ENCODE measurements around the gene PHRF1. TPM values are rescaled to one million over a fixed set of nuclear protein-coding genes. Genes with fewer than 3 reads are reported as not detected.

Gene PHRF1
- polyA plus RNA-seq, 1 donor = 40.5 TPM

GRCh38 chr11:539971-540481 lies 36.2 kb upstream of the PHRF1 start:
- H3K27ac ChIP-seq (ENCODE audit: low read length) = no peak overlapping the region
- no peak overlapping the region for H3K4me3 ChIP-seq (ENCODE audit: low read length)
- H3K9me3 ChIP-seq (ENCODE audit: control insufficient read depth, low read depth, low read length) = peaks cover 9% of the 10 kb centered on the region
- H3K27me3 ChIP-seq (ENCODE audit: control insufficient read depth, insufficient read depth, low read length) = peaks cover 22% of the 10 kb centered on the region
- no CpG with 5 or more reads among the region's 8 CpGs for WGBS (ENCODE audit: insufficient coverage, low lambda C conversion rate)
- no peak for DNase-seq
- peaks cover 17% of the 10 kb centered on the region for H3K4me1 ChIP-seq (ENCODE audit: control insufficient read depth, insufficient read depth, low read length)
- H3K36me3 ChIP-seq (ENCODE audit: control insufficient read depth, insufficient read depth, low read length) = no peaks in the 10 kb centered on the region

- peaks cover 9% of the 10 kb centered on the region for H3K9me3 ChIP-seq (ENCODE audit: control insufficient read depth, low read depth, low read length)
- H3K27ac ChIP-seq (ENCODE audit: low read length) = no peak overlapping the region
- H3K36me3 ChIP-seq (ENCODE audit: control insufficient read depth, insufficient read depth, low read length) = no peaks in the 10 kb centered on the region
- no peak overlapping the region for H3K4me3 ChIP-seq (ENCODE audit: low read length)
- no CpG with 5 or more reads among the region's 23 CpGs for WGBS (ENCODE audit: insufficient coverage, low lambda C conversion rate)
- peaks cover 22% of the 10 kb centered on the region for H3K27me3 ChIP-seq (ENCODE audit: control insufficient read depth, insufficient read depth, low read length)
- H3K4me1 ChIP-seq (ENCODE audit: control insufficient read depth, insufficient read depth, low read length) = peaks cover 17% of the 10 kb centered on the region
- DNase-seq = no peak
Measured at GRCh38 chr11:540583-541432, 35.5 kb upstream of the PHRF1 start.

- no CpG with 5 or more reads among the region's 20 CpGs for WGBS (ENCODE audit: insufficient coverage, low lambda C conversion rate)
- H3K9me3 ChIP-seq (ENCODE audit: control insufficient read depth, low read depth, low read length) = peaks cover 9% of the 10 kb centered on the region
- H3K4me3 ChIP-seq (ENCODE audit: low read length) = no peak overlapping the region
- peaks cover 19% of the 10 kb centered on the region for H3K27me3 ChIP-seq (ENCODE audit: control insufficient read depth, insufficient read depth, low read length)
- H3K36me3 ChIP-seq (ENCODE audit: control insufficient read depth, insufficient read depth, low read length) = no peaks in the 10 kb centered on the region
- H3K4me1 ChIP-seq (ENCODE audit: control insufficient read depth, insufficient read depth, low read length) = peaks cover 17% of the 10 kb centered on the region
- no peak overlapping the region for H3K27ac ChIP-seq (ENCODE audit: low read length)
- no peak for DNase-seq
Measured at GRCh38 chr11:541433-541885, 34.8 kb upstream of the PHRF1 start.

GRCh38 chr11:544817-545166 lies 31.5 kb upstream of the PHRF1 start:
- Histone ChIP-seq H3K27me3 (ENCODE audit: control insufficient read depth, insufficient read depth, low read length) (no peaks in the 10 kb centered on the region), H3K4me3 (ENCODE audit: low read length) (no peak overlapping the region), H3K4me1 (ENCODE audit: control insufficient read depth, insufficient read depth, low read length) (peaks cover 3% of the 10 kb centered on the region), H3K9me3 (ENCODE audit: control insufficient read depth, low read depth, low read length) (no peaks in the 10 kb centered on the region), H3K36me3 (ENCODE audit: control insufficient read depth, insufficient read depth, low read length) (no peaks in the 10 kb centered on the region), H3K27ac (ENCODE audit: low read length) (no peak overlapping the region)
- WGBS (ENCODE audit: insufficient coverage, low lambda C conversion rate) = no CpG with 5 or more reads among the region's 5 CpGs
- DNase-seq = no peak

- Histone ChIP-seq H3K4me1 (ENCODE audit: control insufficient read depth, insufficient read depth, low read length) (peaks cover 3% of the 10 kb centered on the region), H3K27me3 (ENCODE audit: control insufficient read depth, insufficient read depth, low read length) (no peaks in the 10 kb centered on the region), H3K9me3 (ENCODE audit: control insufficient read depth, low read depth, low read length) (no peaks in the 10 kb centered on the region), H3K4me3 (ENCODE audit: low read length) (no peak overlapping the region), H3K36me3 (ENCODE audit: control insufficient read depth, insufficient read depth, low read length) (no peaks in the 10 kb centered on the region), H3K27ac (ENCODE audit: low read length) (no peak overlapping the region)
- no peak for DNase-seq
- no CpG with 5 or more reads among the region's 11 CpGs for WGBS (ENCODE audit: insufficient coverage, low lambda C conversion rate)
Measured at GRCh38 chr11:545171-545570, 31.1 kb upstream of the PHRF1 start.

GRCh38 chr11:548700-549603 lies 27.3 kb upstream of the PHRF1 start:
- no peak for DNase-seq
- Histone ChIP-seq H3K36me3 (ENCODE audit: control insufficient read depth, insufficient read depth, low read length) (no peaks in the 10 kb centered on the region), H3K27ac (ENCODE audit: low read length) (no peak overlapping the region), H3K4me1 (ENCODE audit: control insufficient read depth, insufficient read depth, low read length) (peaks cover 5% of the 10 kb centered on the region), H3K4me3 (ENCODE audit: low read length) (no peak overlapping the region), H3K9me3 (ENCODE audit: control insufficient read depth, low read depth, low read length) (no peaks in the 10 kb centered on the region), H3K27me3 (ENCODE audit: control insufficient read depth, insufficient read depth, low read length) (peaks cover 7% of the 10 kb centered on the region)
- no CpG with 5 or more reads among the region's 32 CpGs for WGBS (ENCODE audit: insufficient coverage, low lambda C conversion rate)

GRCh38 chr11:550021-550745 lies 26.1 kb upstream of the PHRF1 start:
- no peak overlapping the region for H3K27ac ChIP-seq (ENCODE audit: low read length)
- WGBS (ENCODE audit: insufficient coverage, low lambda C conversion rate) = no CpG with 5 or more reads among the region's 25 CpGs
- peaks cover 9% of the 10 kb centered on the region for H3K4me1 ChIP-seq (ENCODE audit: control insufficient read depth, insufficient read depth, low read length)
- no peaks in the 10 kb centered on the region for H3K36me3 ChIP-seq (ENCODE audit: control insufficient read depth, insufficient read depth, low read length)
- H3K9me3 ChIP-seq (ENCODE audit: control insufficient read depth, low read depth, low read length) = no peaks in the 10 kb centered on the region
- H3K4me3 ChIP-seq (ENCODE audit: low read length) = no peak overlapping the region
- DNase-seq = no peak
- peaks cover 17% of the 10 kb centered on the region for H3K27me3 ChIP-seq (ENCODE audit: control insufficient read depth, insufficient read depth, low read length)

- no CpG with 5 or more reads among the region's 5 CpGs for WGBS (ENCODE audit: insufficient coverage, low lambda C conversion rate)
- no peak for DNase-seq
- Histone ChIP-seq H3K36me3 (ENCODE audit: control insufficient read depth, insufficient read depth, low read length) (no peaks in the 10 kb centered on the region), H3K27ac (ENCODE audit: low read length) (no peak overlapping the region), H3K4me1 (ENCODE audit: control insufficient read depth, insufficient read depth, low read length) (peaks cover 9% of the 10 kb centered on the region), H3K4me3 (ENCODE audit: low read length) (no peak overlapping the region), H3K9me3 (ENCODE audit: control insufficient read depth, low read depth, low read length) (no peaks in the 10 kb centered on the region), H3K27me3 (ENCODE audit: control insufficient read depth, insufficient read depth, low read length) (peaks cover 22% of the 10 kb centered on the region)
Measured at GRCh38 chr11:550746-551085, 25.6 kb upstream of the PHRF1 start.

- Histone ChIP-seq H3K27me3 (ENCODE audit: control insufficient read depth, insufficient read depth, low read length) (peaks cover 25% of the 10 kb centered on the region), H3K9me3 (ENCODE audit: control insufficient read depth, low read depth, low read length) (peaks cover under 1% of the 10 kb centered on the region), H3K4me3 (ENCODE audit: low read length) (no peak overlapping the region), H3K4me1 (ENCODE audit: control insufficient read depth, insufficient read depth, low read length) (peaks cover 9% of the 10 kb centered on the region), H3K36me3 (ENCODE audit: control insufficient read depth, insufficient read depth, low read length) (no peaks in the 10 kb centered on the region), H3K27ac (ENCODE audit: low read length) (no peak overlapping the region)
- WGBS (ENCODE audit: insufficient coverage, low lambda C conversion rate) = no CpG with 5 or more reads among the region's 16 CpGs
- no peak for DNase-seq
Measured at GRCh38 chr11:551131-551530, 25.1 kb upstream of the PHRF1 start.

GRCh38 chr11:551596-551995 lies 24.7 kb upstream of the PHRF1 start:
- peaks cover 30% of the 10 kb centered on the region for H3K27me3 ChIP-seq (ENCODE audit: control insufficient read depth, insufficient read depth, low read length)
- peaks cover 9% of the 10 kb centered on the region for H3K4me1 ChIP-seq (ENCODE audit: control insufficient read depth, insufficient read depth, low read length)
- no CpG with 5 or more reads among the region's 12 CpGs for WGBS (ENCODE audit: insufficient coverage, low lambda C conversion rate)
- DNase-seq = no peak
- no peak overlapping the region for H3K27ac ChIP-seq (ENCODE audit: low read length)
- H3K36me3 ChIP-seq (ENCODE audit: control insufficient read depth, insufficient read depth, low read length) = no peaks in the 10 kb centered on the region
- H3K4me3 ChIP-seq (ENCODE audit: low read length) = no peak overlapping the region
- H3K9me3 ChIP-seq (ENCODE audit: control insufficient read depth, low read depth, low read length) = peaks cover 5% of the 10 kb centered on the region

All from large intestine (tissue), 3 donors.